K562 (cell line): ENCODE results near the gene KANK2. TPM values are rescaled to one million over a fixed set of nuclear protein-coding genes. Genes with fewer than 3 reads are reported as not detected.

Experiments
- CC2D1A ChIP-seq: fragments of 450-650 bp; IDR thresholded peaks from 2 replicates; pipeline ENCODE4 v1.6.1; 2017; ENCODE audit warnings: mild to moderate bottlenecking
- CHD2 ChIP-seq: IDR thresholded peaks from 2 replicates; pipeline ENCODE4 v1.6.1; 2011; ENCODE audit warnings: low read depth, low read length
- CTCFL ChIP-seq: IDR thresholded peaks from 2 replicates; pipeline ENCODE4 v1.6.1; 2011; ENCODE audit warnings: borderline replicate concordance, low read depth, mild to moderate bottlenecking, moderate library complexity, low read length; ENCODE audit not compliant: insufficient read depth, poor library complexity, severe bottlenecking
- FOXJ2 ChIP-seq: fragments of 200-800 bp; sonication (Bioruptor generic); IDR thresholded peaks from 2 replicates; pipeline ENCODE4 v1.6.1; 2016; ENCODE audit warnings: missing genetic modification characterization, missing compliant biosample characterization
- GTF2F1 ChIP-seq: IDR thresholded peaks from 2 replicates; pipeline ENCODE4 v1.6.1; 2011; ENCODE audit warnings: low read depth, low read length, improper control_type of control experiment
- NBN ChIP-seq: fragments of 450-650 bp; IDR thresholded peaks from 2 replicates; pipeline ENCODE4 v1.6.1; 2016; ENCODE audit warnings: low read depth, mild to moderate bottlenecking
- NFE2 ChIP-seq: IDR thresholded peaks from 2 replicates; pipeline ENCODE4 v1.6.1; 2014; ENCODE audit warnings: antibody characterized with exemption, low read depth
- NONO ChIP-seq, 2 experiments: fragments of 200-400 bp in 1 of 2; fragments of 450-650 bp in 1 of 2; formaldehyde crosslinking in 1 of 2; IDR thresholded peaks; 2 replicates each; pipeline ENCODE4 v1.6.1; 2017; ENCODE audit warnings: low read depth in 2 of 2, mild to moderate bottlenecking in 2 of 2, moderate library complexity in 2 of 2, low read length in 1 of 2
- SMAD3 ChIP-seq: fragments of 450-650 bp; formaldehyde crosslinking; conservative IDR thresholded peaks from 2 replicates; pipeline ENCODE4 v1.4.0; 2020; ENCODE audit warnings: mild to moderate bottlenecking
- SMAD4 ChIP-seq: fragments of 250-450 bp; sonication (Bioruptor Pico); conservative IDR thresholded peaks from 2 replicates; pipeline ENCODE4 v1.8.0; 2021; ENCODE audit warnings: inconsistent platforms, mild to moderate bottlenecking, moderate library complexity
- SP2 ChIP-seq: IDR thresholded peaks from 2 replicates; pipeline ENCODE4 v1.6.1; 2011; ENCODE audit warnings: mild to moderate bottlenecking, low read depth, low read length, moderate library complexity; ENCODE audit not compliant: poor library complexity, severe bottlenecking; ENCODE audit errors: extremely low read depth
- TBP ChIP-seq: optimal IDR thresholded peaks from 2 replicates; pipeline ENCODE3; 2011; ENCODE audit warnings: low read depth, low read length, improper control_type of control experiment
- ZFPM2 ChIP-seq: fragments of 250-450 bp; sonication (Bioruptor Pico); IDR thresholded peaks from 2 replicates; pipeline ENCODE4 v1.5.1; 2022; ENCODE audit warnings: mild to moderate bottlenecking
- ZNF212 ChIP-seq: fragments of 450-650 bp; formaldehyde crosslinking; IDR thresholded peaks from 2 replicates; pipeline ENCODE4 v1.4.0; 2020; ENCODE audit warnings: mild to moderate bottlenecking
- ZNF695 ChIP-seq: fragments of 450-650 bp; formaldehyde crosslinking; IDR thresholded peaks from 2 replicates; pipeline ENCODE4 v1.4.0; 2020; ENCODE audit warnings: mild to moderate bottlenecking, moderate library complexity
- ZNF717 ChIP-seq: fragments of 250-450 bp; sonication (Bioruptor Pico); IDR thresholded peaks from 2 replicates; pipeline ENCODE4 v1.5.0; 2021
- polyA plus RNA-seq, 8 experiments: library from polyadenylated mRNA; depleted of rRNA in 4 of 8; stranded (reverse) in 5 of 8; unstranded in 3 of 8; fragments of >200 nt; fragmentation: Nextera tagmentation in 2 of 8; fragmentation: Illumina TruSeq in 1 of 8; extraction: Ambion mirVana in 2 of 8; extraction: Trizol in 1 of 8; gene quantifications; 2 replicates each; pipeline versions ENCODE4 v1.2.1 to v1.2.3, GENCODE V29; 2011 to 2014; ENCODE audit warnings: inconsistent platforms in 1 of 8, missing spikeins in 1 of 8
- total RNA-seq, 7 experiments: library from RNA; depleted of rRNA in 6 of 7; stranded (reverse); fragments of >200 nt in 6 of 7; fragmentation: Illumina TruSeq in 2 of 7; extraction: Trizol in 2 of 7; gene quantifications; 2 replicates each; pipeline versions ENCODE4 v1.2.1 to v1.2.3, GENCODE V29; 2011 to 2021; ENCODE audit warnings: low replicate concordance in 1 of 7
- TF ChIP-seq, protein P1 (sequence below): fragments of 450-650 bp; formaldehyde crosslinking; conservative IDR thresholded peaks from 2 replicates; pipeline ENCODE4 v1.4.0; 2022; ENCODE audit warnings: mild to moderate bottlenecking, missing genetic modification characterization
- TF ChIP-seq, protein P2 (sequence below): fragments of 250-450 bp; sonication (Bioruptor Pico); IDR thresholded peaks from 2 replicates; pipeline ENCODE4 v1.5.0; 2020; ENCODE audit warnings: mild to moderate bottlenecking

Gene KANK2
- total and polyA plus RNA-seq, 9 of the 15 experiments (the other 6 are each of a cell fraction or from before 2014, with no cell fraction given), result 4.4 to 47.8 (median 21.3) TPM

- TF ChIP-seq TBP (peak; percentile 96), FOXJ2 (tag) (no peak), CHD2 (peak; percentile 80), NONO (IDR thresholded peaks at IDR 0.05; ENCODE audit: low read depth in 2 of 2, low read length in 1 of 2) (peak; percentile 16 to 96; a peak in 2 of 4 replicates), SP2 (peak; percentile 75), NBN (no peak), SMAD4 (CRISPR knock-in tag) (peak; percentile 29), SMAD3 (0 out of 2 replicates have a peak, but pooled peaks have one; percentile 37), CC2D1A (no peak), ZNF212 (CRISPR knock-in tag) (0 out of 2 replicates have a peak, but pooled peaks have one; percentile 37), CTCFL (no peak), GTF2F1 (peak; percentile 66; the same call in 1 of the 2 replicates), ZNF717 (CRISPR knock-in tag) (no peak), ZNF695 (CRISPR knock-in tag) (0 out of 2 replicates have a peak, but pooled peaks have one; percentile 30), ZFPM2 (CRISPR knock-in tag) (no peak), NFE2 (0 out of 2 replicates have a peak, but pooled peaks have one; percentile 3)
- TF ChIP-seq, protein P1, sequence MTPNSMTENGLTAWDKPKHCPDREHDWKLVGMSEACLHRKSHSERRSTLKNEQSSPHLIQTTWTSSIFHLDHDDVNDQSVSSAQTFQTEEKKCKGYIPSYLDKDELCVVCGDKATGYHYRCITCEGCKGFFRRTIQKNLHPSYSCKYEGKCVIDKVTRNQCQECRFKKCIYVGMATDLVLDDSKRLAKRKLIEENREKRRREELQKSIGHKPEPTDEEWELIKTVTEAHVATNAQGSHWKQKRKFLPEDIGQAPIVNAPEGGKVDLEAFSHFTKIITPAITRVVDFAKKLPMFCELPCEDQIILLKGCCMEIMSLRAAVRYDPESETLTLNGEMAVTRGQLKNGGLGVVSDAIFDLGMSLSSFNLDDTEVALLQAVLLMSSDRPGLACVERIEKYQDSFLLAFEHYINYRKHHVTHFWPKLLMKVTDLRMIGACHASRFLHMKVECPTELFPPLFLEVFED (CRISPR knock-in tag), result 0 out of 2 replicates have a peak, but pooled peaks have one; percentile 47
- TF ChIP-seq, protein P2, sequence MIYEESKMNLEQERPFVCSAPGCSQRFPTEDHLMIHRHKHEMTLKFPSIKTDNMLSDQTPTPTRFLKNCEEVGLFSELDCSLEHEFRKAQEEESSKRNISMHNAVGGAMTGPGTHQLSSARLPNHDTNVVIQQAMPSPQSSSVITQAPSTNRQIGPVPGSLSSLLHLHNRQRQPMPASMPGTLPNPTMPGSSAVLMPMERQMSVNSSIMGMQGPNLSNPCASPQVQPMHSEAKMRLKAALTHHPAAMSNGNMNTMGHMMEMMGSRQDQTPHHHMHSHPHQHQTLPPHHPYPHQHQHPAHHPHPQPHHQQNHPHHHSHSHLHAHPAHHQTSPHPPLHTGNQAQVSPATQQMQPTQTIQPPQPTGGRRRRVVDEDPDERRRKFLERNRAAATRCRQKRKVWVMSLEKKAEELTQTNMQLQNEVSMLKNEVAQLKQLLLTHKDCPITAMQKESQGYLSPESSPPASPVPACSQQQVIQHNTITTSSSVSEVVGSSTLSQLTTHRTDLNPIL, result no peak
Measured at GRCh38 chr19:11155373-11156120, 41.8 kb downstream of the KANK2 start, which contains the start of gene SPC24 (continued).
